B cell (primary cell): ENCODE results near the gene UBR3.

Experiments
- CTCF ChIP-seq: fragments of 200-600 bp; IDR thresholded peaks from one replicate; pipeline ENCODE4 v1.8.0; 2022; ENCODE audit warnings: antibody characterized with exemption, mild to moderate bottlenecking
- EZH2 ChIP-seq: IDR thresholded peaks from 2 replicates; pipeline ENCODE4 v1.6.1; 2012; ENCODE audit warnings: borderline replicate concordance, low read depth, mild to moderate bottlenecking, moderate library complexity, low read length; ENCODE audit not compliant: insufficient read depth, poor library complexity, severe bottlenecking

GRCh38 chr2:169819106-169819505 is 8.1 kb upstream of the UBR3 start:
- TF ChIP-seq CTCF: no peak
- TF ChIP-seq EZH2: no peak
